ENCODE data around the gene TUBB4A.

DNA sequence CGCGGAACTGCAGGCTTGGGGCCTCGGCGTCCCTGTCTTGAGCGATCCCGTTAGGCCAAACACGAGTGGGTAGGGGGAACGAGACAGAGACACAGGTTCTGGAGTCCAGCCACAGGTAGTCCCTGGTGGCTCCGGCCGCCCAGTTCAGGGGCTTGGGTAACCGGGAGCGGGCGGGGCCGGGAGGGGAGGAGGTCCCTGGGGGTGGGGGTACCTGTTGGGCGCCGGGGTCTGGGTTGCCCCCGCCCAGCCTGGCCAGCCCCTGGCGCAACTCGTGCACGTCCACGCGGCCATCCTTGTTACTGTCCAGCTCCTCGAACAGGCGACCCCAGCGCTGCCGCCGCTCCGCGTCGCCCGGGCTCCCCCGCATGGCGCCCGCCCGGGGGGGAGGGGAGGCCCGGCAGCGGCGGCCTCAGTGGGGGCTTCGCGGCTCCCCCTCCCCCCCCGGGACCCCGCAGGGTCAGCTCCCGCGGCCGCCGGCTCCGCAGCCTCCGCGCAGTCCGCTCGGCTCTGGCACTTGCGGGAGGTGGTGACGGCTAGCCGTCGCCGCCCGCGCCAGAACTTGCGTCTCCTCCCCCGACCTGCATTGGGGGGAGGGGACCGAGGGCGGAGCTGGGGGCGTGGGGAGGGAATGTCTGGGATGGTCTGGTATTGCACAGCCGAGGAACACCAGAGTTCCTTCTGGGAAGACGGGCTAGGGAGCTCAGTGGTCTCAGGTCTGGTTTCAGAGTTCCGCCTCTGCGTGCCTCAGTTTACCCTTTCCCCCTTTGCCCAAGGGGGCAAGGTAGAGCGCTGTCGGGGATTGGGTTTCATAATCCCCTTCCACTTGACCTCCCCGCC, 42.6 kb downstream of the TUBB4A start, which contains the start of gene SLC25A23:
- TF ChIP-seq, protein P1, sequence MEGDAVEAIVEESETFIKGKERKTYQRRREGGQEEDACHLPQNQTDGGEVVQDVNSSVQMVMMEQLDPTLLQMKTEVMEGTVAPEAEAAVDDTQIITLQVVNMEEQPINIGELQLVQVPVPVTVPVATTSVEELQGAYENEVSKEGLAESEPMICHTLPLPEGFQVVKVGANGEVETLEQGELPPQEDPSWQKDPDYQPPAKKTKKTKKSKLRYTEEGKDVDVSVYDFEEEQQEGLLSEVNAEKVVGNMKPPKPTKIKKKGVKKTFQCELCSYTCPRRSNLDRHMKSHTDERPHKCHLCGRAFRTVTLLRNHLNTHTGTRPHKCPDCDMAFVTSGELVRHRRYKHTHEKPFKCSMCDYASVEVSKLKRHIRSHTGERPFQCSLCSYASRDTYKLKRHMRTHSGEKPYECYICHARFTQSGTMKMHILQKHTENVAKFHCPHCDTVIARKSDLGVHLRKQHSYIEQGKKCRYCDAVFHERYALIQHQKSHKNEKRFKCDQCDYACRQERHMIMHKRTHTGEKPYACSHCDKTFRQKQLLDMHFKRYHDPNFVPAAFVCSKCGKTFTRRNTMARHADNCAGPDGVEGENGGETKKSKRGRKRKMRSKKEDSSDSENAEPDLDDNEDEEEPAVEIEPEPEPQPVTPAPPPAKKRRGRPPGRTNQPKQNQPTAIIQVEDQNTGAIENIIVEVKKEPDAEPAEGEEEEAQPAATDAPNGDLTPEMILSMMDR (IDR thresholded peaks at IDR 0.05): no peak
- TF ChIP-seq POLR2AphosphoS5 (IDR thresholded peaks at IDR 0.05; ENCODE audit: low read depth, low read length): no peak
- TF ChIP-seq REST (IDR thresholded peaks at IDR 0.05; ENCODE audit: insufficient read depth in 1 of 2, low read depth in 2 of 2, low read length in 1 of 2): no peak
- TF ChIP-seq SIN3A (IDR thresholded peaks at IDR 0.05; ENCODE audit: borderline replicate concordance, insufficient read depth, low read depth, low read length): no peak
- no peak for TF ChIP-seq TCF7L2 (IDR thresholded peaks at IDR 0.05; ENCODE audit: low read depth, low read length)
